GM13976 (cell line): Measurements from ENCODE around the gene RCOR3.
"Not testable (repeated sequence)": the region's sequence is repeated elsewhere in the genome, so short reads cannot be mapped to it uniquely, and the experiment has no call there.

ENCODE experiments used
- DNase-seq: peaks from one replicate; pipeline ENCODE4 v3.0.0; 2012; ENCODE audit warnings: low spot score
- in situ Hi-C: fragments of 300-500 bp; cut with MboI; formaldehyde crosslinking; loops from one replicate; pipeline ENCODE4 v1.12.0; 2022; ENCODE audit warnings: low sequenced_read_pairs, mixed read lengths, inconsistent platforms; ENCODE audit not compliant: unreplicated experiment
- TF ChIP-seq, protein P1 (sequence below): IDR thresholded peaks from 2 replicates; pipeline ENCODE4 v1.5.1; 2012; ENCODE audit warnings: borderline replicate concordance, mild to moderate bottlenecking; ENCODE audit not compliant: insufficient read depth; ENCODE audit errors: extremely low read depth, missing control alignments, control extremely low read depth

Gene RCOR3

DNA sequence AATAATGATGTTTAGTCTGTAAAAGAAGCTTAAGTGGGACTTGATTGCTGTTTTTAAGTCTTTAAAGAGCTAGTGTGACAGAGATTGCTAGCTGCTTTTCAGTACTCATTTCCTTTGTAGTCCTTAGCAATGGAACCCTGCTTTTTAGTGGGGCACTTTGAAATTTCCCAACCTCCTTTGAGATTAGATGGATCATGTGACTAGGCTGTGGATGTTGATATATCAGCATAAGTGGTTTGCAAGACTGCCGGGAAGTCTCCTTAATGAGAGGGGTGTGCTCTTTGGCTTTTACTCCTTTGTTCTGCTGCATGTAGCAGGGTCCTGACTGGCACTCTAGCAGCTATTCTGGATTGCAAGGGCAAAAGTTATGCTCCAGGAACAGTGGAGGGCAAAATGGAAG is 11.2 kb upstream of the RCOR3 start:
- in situ Hi-C loops = no loop called here
- TF ChIP-seq, protein P1, sequence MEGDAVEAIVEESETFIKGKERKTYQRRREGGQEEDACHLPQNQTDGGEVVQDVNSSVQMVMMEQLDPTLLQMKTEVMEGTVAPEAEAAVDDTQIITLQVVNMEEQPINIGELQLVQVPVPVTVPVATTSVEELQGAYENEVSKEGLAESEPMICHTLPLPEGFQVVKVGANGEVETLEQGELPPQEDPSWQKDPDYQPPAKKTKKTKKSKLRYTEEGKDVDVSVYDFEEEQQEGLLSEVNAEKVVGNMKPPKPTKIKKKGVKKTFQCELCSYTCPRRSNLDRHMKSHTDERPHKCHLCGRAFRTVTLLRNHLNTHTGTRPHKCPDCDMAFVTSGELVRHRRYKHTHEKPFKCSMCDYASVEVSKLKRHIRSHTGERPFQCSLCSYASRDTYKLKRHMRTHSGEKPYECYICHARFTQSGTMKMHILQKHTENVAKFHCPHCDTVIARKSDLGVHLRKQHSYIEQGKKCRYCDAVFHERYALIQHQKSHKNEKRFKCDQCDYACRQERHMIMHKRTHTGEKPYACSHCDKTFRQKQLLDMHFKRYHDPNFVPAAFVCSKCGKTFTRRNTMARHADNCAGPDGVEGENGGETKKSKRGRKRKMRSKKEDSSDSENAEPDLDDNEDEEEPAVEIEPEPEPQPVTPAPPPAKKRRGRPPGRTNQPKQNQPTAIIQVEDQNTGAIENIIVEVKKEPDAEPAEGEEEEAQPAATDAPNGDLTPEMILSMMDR = no peak

DNA sequence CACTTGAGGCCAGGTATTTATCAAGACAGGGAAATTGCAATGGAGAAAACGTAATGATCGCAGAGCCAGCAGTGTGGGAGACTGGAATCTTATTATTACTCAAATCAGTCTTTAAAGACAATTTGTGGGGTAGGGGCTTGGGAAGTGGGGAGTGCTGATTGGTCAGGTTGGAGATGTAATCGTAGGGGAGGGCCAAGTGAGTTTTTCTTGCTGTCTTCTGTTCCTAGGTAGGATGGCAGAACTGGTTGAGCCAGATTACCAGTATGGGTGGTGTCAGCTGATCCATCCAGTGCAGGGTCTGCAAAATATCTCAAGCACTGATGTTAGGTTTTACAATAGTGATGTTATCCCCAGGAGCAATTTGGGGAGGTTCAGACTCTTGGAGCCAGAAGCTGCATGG is 9.6 kb upstream of the RCOR3 start:
- in situ Hi-C loops, DNase-seq: not testable (repeated sequence)

More for the DNA sequence above, 11.2 kb upstream of the RCOR3 start:
- no peak for DNase-seq

- in situ Hi-C loops = no loop called here
- TF ChIP-seq, protein P1 = no peak
- no peak for DNase-seq
These were observed 1.3 kb upstream of the RCOR3 start for GRCh38 chr1:211257826-211258225.

DNA sequence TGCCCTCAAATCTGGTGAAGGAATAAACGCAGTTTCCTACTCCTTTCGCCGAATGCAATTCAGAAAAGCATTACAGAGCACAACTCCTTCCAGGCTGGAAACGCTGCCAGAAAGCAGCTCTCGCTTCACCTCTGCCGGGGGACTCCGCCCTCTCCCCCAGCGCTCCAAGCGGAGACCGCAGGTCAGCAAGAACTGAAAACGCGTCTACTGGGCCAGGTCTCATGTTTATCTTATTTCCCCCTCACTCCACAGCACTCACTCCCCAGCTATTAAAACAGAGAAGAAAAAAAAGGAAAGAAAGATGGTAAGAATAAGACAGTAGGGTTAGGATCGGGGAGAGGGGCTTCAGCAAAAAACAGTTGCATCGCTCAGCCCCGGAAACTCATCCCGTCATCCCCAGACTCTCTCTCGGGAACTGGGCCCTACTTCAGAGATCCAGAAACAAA is 833 bp upstream of the RCOR3 start:
- TF ChIP-seq, protein P1 = no peak
- in situ Hi-C loops = no loop called here
- peak; percentile 70 for DNase-seq

GRCh38 chr1:211259638-211260126 is 516 bp downstream of the RCOR3 start:
- peak; percentile 68 for DNase-seq
- TF ChIP-seq, protein P1 = no peak

DNA sequence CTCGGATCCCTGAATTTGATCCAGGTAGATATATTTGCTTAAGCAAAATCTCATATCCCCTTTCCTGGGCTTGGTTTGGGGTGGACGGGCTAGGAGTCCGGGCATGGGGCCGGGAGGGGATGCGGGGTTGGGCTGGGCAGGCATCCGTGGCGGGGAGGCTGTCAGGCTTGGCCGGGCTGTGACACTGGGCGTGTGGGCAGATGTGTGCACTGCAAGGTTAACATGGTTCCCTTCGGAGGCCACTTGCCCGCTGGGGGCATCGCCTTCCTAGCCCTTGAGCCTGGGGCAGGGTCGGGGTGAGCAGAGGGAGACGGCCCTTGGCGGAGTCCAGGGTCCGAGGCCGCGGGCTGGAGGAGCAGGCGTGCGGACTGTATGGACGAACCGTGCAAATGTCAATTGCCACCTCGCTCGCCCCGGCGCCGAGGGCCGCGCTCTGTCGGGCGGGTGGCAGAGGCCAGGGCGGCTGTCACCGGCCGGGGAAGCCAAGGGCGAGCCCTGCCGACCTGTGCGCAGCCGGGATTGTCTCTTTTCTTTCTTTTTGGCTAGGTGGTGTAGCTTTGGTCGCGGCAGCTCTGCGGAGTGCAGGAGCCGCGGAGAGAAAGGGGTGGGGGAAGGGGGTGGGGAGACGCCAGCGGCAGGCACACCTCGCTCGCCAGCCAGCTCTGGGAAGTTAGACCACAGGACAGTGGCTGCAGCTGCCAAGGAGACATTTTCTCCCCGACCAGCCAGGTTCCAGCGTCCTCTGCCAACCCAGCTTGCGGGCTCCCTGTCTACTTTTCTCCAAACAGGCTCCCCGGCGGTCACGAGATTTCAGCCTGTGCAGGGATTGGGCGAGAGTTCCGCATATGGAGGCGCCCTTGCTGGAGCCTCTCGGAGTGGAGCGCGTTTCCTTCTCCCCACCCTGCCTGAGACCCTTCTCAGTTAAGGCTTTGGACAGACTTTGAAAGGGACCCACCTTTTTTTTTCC is 1.3 kb downstream of the RCOR3 start:
- in situ Hi-C loops = no loop called here
- TF ChIP-seq, protein P1 = no peak
- DNase-seq = peak; percentile 75

More at GRCh38 chr1:211259638-211260126, 516 bp downstream of the RCOR3 start:
- in situ Hi-C loops = no loop called here

- TF ChIP-seq, protein P1 = no peak
- in situ Hi-C loops = no loop called here
- DNase-seq = no peak
These were observed 2.1 kb downstream of the RCOR3 start for GRCh38 chr1:211261229-211261628.

DNA sequence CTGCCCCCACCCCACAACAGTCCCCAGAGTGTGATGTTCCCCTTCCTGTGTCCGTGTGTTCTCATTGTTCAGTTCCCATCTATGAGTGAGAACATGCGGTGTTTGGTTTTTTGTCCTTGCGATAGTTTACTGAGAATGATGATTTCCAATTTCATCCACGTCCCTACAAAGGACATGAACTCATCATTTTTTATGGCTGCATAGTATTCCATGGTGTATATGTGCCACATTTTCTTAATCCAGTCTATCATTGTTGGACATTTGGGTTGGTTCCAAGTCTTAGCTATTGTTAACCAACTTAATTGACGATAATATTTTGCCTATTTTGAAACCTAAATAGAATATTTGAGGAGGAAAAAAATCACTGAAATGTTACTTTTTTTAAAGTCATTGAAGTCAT is 3.9 kb downstream of the RCOR3 start:
- DNase-seq, in situ Hi-C loops: not testable (repeated sequence)
